GM04504 (cell line): Measurements from ENCODE around the gene CIAPIN1.

Source experiments
- DNase-seq: peaks from one replicate; pipeline ENCODE4 v3.0.0-alpha.2; 2012; ENCODE audit warnings: low read depth

Gene CIAPIN1

GRCh38 chr16:57447186-57447962 lies at the start of gene CIAPIN1, which contains the start of gene COQ9:
Gene CIAPIN1, minus strand, starts transcription at chr16:57447385. Its CDS starts 6,457 bp downstream, at chr16:57440928.
Gene COQ9, plus strand, starts transcription at chr16:57447479. Its CDS starts 27 bp downstream, at chr16:57447506.
- peak; percentile 87 for DNase-seq

GRCh38 chr16:57493767-57494166 lies 46.6 kb upstream of the CIAPIN1 start:
- no peak for DNase-seq

- no peak for DNase-seq
Measured at GRCh38 chr16:57489229-57489628, 42.0 kb upstream of the CIAPIN1 start.

GRCh38 chr16:57486858-57487834 lies 40.0 kb upstream of the CIAPIN1 start:
- no peak for DNase-seq

- peak; percentile 33 for DNase-seq
Measured at GRCh38 chr16:57485916-57486857, 39.0 kb upstream of the CIAPIN1 start, which contains the start of gene DOK4. Gene DOK4, minus strand, starts transcription at chr16:57486493. Its CDS starts 6,986 bp downstream, at chr16:57479507.

- no peak for DNase-seq
Measured at GRCh38 chr16:57485091-57485915, 38.1 kb upstream of the CIAPIN1 start.

- DNase-seq: no peak
Measured at GRCh38 chr16:57484515-57485005, 37.4 kb upstream of the CIAPIN1 start.

GRCh38 chr16:57483725-57484514 lies 36.7 kb upstream of the CIAPIN1 start:
- no peak for DNase-seq

GRCh38 chr16:57482845-57483545 lies 35.8 kb upstream of the CIAPIN1 start:
- DNase-seq: no peak

- DNase-seq: no peak
Measured at GRCh38 chr16:57481421-57481820, 34.2 kb upstream of the CIAPIN1 start.

GRCh38 chr16:57480754-57481230 lies 33.6 kb upstream of the CIAPIN1 start:
- no peak for DNase-seq

- DNase-seq: no peak
Measured at GRCh38 chr16:57479976-57480753, 33.0 kb upstream of the CIAPIN1 start.

- no peak for DNase-seq
Measured at GRCh38 chr16:57479205-57479975, 32.2 kb upstream of the CIAPIN1 start.

GRCh38 chr16:57478396-57479204 lies 31.4 kb upstream of the CIAPIN1 start:
- DNase-seq: no peak

- DNase-seq: no peak
Measured at GRCh38 chr16:57477531-57478202, 30.5 kb upstream of the CIAPIN1 start.
